ENCODE results near the gene GATAD1.
"Not testable (repeated sequence)": the region's sequence is repeated elsewhere in the genome, so short reads cannot be mapped to it uniquely, and the experiment has no call there.

The GATAD1 gene

GRCh38 chr7:92436612-92437445 lies 10.5 kb upstream of the GATAD1 start:
- no peak for DNase-seq (ENCODE audit: low read depth in 2 of 2)

GRCh38 chr7:92437956-92438491 lies 9.3 kb upstream of the GATAD1 start:
- DNase-seq (ENCODE audit: low read depth in 2 of 2): no peak

- DNase-seq (ENCODE audit: low read depth in 2 of 2): not testable (repeated sequence)
Observed at GRCh38 chr7:92442720-92443119, 4.6 kb upstream of the GATAD1 start.

DNA sequence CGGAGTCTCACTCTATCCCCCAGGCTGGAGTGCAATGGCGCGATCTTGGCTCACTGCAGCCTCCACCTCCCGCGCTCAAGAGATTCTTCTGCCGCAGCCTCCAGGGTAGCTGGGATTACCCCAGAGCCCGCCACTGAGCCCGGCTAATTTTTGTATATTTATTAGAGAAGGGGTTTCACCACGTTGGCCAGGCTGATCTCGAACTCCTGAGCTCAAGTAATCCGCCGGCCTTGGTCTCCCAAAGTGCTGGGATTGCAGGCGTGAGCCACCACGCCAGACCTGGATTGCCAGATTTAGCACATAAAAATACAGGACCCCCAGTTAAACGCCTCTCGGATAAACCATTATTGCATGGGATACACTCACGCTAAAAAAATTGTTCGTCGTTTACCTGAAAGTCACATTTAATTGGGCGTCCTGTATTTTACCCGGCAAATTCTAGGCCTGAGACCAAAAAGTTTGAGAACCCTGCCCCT lies 375 bp upstream of the GATAD1 start:
- DNase-seq (ENCODE audit: low read depth in 2 of 2): no peak

- DNase-seq (ENCODE audit: low read depth in 2 of 2): no peak
Observed at GRCh38 chr7:92448205-92448747, 994 bp downstream of the GATAD1 start.

DNA sequence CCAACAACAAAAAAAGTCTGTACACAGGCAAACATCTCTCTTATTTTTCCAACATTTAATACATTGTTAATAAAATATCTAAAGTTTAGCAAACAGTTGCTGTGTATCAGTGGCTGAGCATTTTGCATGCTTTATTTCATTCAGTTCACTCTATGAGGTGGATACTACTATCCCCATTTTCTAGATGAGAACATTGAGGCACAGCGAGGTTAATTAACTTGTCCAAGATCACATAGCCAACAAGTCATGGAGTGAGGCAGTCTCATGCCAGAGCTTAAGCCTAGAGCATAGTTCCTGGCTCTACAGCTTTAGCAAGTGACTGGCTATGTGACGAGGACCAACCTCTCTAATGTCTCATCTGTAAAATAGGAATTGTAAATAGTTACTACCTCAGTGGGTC lies 4.4 kb downstream of the GATAD1 start:
- DNase-seq (ENCODE audit: low read depth in 2 of 2): no peak

DNA sequence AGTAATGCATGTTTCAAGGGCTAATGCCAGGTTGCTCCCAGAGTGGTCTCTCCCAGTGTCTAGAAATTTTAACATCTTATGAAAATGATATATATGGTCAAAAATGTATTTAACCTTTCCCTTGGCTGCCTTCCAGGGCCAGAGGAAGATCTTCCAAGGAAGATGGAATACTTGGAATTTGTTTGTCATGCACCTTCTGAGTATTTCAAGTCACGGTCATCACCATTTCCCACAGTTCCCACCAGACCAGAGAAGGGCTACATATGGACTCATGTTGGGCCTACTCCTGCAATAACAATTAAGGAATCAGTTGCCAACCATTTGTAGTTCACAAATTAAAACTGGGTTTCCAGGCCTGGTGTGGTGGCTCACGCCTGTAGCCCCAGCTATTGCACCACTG lies 9.0 kb downstream of the GATAD1 start:
- no peak for DNase-seq (ENCODE audit: low read depth in 2 of 2)

DNA sequence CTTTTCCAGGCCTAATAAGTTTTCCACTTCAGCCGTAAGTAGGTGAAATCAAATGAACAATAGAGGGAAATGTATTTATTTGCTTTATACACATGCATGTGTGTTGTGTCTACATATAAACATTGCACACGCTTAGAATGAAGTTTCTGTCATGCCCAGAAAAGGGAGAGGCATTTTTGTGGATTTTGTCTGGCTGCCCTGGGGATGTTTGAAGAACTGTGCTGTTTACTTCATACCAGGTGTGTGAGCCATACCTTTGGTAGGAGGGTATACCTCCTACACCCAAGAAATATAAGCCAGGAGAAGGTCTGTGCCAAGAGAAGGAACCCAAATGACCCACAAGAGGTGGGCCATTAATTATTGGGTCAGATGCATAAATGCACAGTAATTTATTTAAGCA lies 12.8 kb downstream of the GATAD1 start:
- no peak for DNase-seq (ENCODE audit: low read depth in 2 of 2)

- DNase-seq (ENCODE audit: low read depth in 2 of 2): no peak
Observed at GRCh38 chr7:92460510-92460909, 13.2 kb downstream of the GATAD1 start.

- no peak for DNase-seq (ENCODE audit: low read depth in 2 of 2)
Observed at GRCh38 chr7:92461027-92462003, 14.0 kb downstream of the GATAD1 start.

GRCh38 chr7:92462560-92462959 lies 15.3 kb downstream of the GATAD1 start:
- no peak for DNase-seq (ENCODE audit: low read depth in 2 of 2)

DNA sequence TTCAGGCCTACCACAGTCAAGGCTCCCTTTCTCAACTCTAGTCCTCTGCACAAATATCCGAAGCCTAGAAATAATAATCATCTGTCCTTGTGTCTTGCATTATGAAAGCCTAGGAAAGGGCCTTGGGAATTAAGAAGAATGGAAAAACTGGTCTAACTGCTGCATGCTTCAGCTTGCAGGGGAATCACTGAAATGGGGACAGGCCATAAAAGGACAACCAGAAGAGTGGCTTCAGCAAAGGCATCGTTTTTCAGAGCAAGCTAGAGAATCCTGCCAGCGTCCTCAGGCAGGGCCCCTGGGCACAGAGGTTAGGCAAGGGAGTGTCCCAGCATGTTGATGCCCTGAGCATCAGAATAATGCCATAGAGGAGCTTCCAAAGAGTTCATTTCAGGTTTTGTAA lies 17.2 kb downstream of the GATAD1 start:
- no peak for DNase-seq (ENCODE audit: low read depth in 2 of 2)

DNA sequence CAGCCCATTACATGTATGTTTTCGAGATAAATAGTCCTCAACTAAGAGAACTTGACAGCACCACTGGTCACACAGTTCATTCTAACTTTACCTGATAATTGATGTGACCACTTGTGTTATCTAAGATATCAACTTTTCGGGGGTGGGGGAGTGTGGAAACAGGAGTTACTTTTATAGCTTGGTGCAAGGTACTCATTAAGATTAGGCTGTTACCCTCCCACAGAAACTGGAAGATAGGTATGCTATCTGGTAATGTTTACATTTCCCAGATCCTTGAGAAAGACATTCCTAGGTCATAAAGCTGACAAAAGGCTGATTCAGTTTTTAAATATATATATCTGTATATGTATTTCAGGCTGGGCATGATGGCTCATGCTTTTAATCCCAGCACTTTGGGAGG lies 19.4 kb downstream of the GATAD1 start:
- no peak for DNase-seq (ENCODE audit: low read depth in 2 of 2)

DNA sequence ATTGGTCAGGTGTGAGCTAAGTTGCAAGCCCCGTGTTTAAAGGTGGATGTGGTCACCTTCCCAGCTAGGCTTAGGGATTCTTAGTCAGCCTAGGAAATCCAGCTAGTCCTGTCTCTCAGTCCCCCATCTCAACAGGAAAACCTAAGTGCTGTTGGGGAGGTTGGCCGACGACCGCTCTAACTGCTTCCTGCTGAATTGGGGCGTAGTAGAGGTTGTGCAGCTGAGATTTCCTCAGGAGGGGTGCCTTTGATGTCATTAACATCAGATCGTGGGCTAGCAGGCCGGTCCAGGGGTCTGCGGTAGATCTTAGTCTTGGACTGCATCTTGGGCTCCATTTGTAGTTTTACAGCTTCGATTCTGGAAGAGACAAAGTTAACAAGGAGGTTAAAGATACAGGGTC lies 21.3 kb downstream of the GATAD1 start:
- DNase-seq (ENCODE audit: low read depth in 2 of 2): not testable (repeated sequence)

- DNase-seq (ENCODE audit: low read depth in 2 of 2): not testable (repeated sequence)
Observed at GRCh38 chr7:92473989-92474388, 26.7 kb downstream of the GATAD1 start.

DNA sequence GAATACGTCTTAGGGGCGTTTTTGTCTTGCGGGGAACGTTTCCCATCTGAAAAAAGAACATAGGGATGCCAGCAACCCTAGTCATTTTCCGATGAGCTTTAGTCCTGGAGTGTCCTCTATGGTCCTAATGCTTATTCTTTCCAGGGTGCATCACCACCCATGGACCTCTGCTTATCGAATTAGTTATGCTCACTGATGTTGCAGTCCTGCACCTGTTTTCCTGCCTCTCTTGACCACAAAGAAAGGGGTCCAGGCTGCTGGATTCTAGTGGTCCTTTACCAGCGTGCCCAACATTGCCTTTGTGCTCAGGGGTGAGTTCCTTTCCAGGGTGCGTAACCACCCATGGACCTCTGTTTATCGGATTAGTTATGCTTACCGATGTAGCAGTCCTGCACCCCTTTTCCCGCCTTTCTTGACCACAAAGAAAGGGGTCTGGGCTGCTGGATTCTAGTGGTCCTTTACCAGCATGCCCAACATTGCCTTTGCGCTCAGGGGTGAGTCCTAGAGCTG lies 28.0 kb downstream of the GATAD1 start:
- DNase-seq (ENCODE audit: low read depth in 2 of 2): not testable (repeated sequence)

- not testable (repeated sequence) for DNase-seq (ENCODE audit: low read depth in 2 of 2)
Observed at GRCh38 chr7:92475851-92476590, 28.7 kb downstream of the GATAD1 start.

DNA sequence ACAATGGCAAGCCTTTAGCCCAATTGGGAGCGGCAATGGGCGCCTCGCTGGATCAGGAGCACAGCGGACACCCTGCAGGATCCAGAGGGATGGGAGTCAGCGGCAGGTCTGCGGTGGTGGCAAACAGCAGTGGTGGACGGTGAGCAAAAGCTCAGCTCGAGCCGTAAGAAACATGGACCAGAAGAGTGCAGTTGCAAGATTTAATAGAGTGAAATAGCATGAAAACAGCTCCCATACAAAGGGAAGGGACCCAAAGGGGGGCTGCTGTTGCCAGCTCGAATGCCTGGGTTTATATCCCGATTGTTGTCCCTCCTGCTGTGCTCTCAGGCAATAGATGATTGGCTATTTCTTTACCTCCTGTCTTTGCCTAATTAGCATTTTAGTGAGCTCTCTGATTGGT lies 30.4 kb downstream of the GATAD1 start, which contains the start of gene ERVW-1:
Gene ERVW-1, minus strand, starts transcription at position 266 of the 400 bp plus-strand sequence. CDS start 7,565 bp downstream, outside the sequence.
- not testable (repeated sequence) for DNase-seq (ENCODE audit: low read depth in 2 of 2)

DNA sequence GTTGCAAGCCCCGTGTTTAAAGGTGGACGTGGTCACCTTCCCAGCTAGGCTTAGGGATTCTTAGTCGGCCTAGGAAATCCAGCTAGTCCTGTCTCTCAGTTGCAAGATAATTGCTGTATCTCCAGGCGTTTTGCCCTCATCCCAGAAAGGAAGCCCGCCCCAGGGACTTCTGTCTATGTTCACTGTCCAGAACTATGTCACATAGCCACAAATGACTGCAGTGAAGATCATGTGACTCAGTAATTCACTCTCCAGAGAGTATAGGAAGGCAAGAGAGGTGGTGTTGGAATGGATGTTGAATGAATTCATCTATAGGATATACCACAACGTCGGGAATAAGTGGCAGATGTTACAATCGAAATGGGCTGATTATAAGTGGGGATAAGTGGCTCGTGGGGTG lies 30.8 kb downstream of the GATAD1 start:
- no peak for DNase-seq (ENCODE audit: low read depth in 2 of 2)

GRCh38 chr7:92478711-92479110 lies 31.4 kb downstream of the GATAD1 start:
- DNase-seq (ENCODE audit: low read depth in 2 of 2): no peak

- not testable (repeated sequence) for DNase-seq (ENCODE audit: low read depth in 2 of 2)
Observed at GRCh38 chr7:92479146-92479545, 31.9 kb downstream of the GATAD1 start.

Measured in fibroblast of skin of left biceps (primary cell).